AG09319 (cell line): ENCODE results near the gene EXOC6.
A peak's percentile ranks its signal among the peaks of the same experiment; 100 is the strongest.

Experiments
- DNase-seq: peaks from one replicate; pipeline ENCODE4 v3.0.0-alpha.2; 2010; ENCODE audit warnings: low read depth; ENCODE audit errors: extremely low read depth
- TF ChIP-seq, protein P1 (sequence below): IDR thresholded peaks from 2 replicates; pipeline ENCODE4 v1.5.1; 2011; ENCODE audit warnings: low read depth, mild to moderate bottlenecking, inconsistent platforms, low read length, moderate library complexity

Gene EXOC6

GRCh38 chr10:93060887-93061593, 212.7 kb downstream of the EXOC6 start:
- no peak for DNase-seq
- TF ChIP-seq, protein P1, sequence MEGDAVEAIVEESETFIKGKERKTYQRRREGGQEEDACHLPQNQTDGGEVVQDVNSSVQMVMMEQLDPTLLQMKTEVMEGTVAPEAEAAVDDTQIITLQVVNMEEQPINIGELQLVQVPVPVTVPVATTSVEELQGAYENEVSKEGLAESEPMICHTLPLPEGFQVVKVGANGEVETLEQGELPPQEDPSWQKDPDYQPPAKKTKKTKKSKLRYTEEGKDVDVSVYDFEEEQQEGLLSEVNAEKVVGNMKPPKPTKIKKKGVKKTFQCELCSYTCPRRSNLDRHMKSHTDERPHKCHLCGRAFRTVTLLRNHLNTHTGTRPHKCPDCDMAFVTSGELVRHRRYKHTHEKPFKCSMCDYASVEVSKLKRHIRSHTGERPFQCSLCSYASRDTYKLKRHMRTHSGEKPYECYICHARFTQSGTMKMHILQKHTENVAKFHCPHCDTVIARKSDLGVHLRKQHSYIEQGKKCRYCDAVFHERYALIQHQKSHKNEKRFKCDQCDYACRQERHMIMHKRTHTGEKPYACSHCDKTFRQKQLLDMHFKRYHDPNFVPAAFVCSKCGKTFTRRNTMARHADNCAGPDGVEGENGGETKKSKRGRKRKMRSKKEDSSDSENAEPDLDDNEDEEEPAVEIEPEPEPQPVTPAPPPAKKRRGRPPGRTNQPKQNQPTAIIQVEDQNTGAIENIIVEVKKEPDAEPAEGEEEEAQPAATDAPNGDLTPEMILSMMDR: no peak

DNA sequence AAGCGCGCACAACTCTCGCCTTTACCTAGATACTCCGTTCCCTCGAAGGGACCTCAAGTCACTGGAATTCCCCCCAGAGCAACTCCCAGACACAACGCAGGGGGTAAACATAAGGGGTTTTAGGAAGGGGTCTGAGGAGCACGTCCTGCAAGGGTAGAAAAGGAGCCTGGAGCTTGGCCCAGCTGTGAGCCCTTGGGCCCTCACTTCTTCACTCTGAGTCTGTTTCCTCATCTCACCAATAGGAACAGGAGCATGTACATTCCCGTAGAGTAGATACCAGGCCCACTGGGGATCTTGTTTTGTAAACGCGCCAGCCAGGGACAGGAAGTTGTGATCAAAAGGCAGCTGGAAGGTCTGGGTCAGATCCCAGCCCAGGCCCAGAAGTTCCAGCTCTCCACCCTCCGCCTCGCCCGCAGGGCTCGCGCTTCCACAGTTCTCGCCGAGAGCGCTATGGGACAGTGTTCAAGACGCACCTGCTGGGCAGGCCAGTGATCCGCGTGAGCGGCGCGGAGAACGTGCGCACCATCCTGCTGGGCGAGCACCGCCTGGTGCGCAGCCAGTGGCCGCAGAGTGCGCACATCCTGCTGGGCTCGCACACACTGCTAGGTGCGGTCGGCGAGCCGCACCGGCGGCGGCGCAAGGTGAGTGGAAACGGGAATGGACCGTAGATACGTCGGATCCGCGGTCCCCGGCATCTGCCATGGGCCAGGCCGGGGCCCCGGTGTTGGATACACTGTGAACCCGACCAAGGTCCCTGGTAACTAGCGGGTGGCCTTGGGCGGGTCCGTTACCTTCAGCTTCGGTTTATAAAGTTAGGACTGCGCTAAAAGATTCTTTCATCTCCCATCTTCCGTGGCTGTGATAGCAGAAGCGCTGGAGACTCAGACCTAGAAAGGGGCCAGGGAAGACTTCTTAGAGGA, 213.5 kb downstream of the EXOC6 start:
- DNase-seq: no peak
- TF ChIP-seq, protein P1: no peak

- DNase-seq: no peak
- TF ChIP-seq, protein P1: peak; percentile 29
These were observed 214.3 kb downstream of the EXOC6 start for GRCh38 chr10:93062514-93063143.

DNA sequence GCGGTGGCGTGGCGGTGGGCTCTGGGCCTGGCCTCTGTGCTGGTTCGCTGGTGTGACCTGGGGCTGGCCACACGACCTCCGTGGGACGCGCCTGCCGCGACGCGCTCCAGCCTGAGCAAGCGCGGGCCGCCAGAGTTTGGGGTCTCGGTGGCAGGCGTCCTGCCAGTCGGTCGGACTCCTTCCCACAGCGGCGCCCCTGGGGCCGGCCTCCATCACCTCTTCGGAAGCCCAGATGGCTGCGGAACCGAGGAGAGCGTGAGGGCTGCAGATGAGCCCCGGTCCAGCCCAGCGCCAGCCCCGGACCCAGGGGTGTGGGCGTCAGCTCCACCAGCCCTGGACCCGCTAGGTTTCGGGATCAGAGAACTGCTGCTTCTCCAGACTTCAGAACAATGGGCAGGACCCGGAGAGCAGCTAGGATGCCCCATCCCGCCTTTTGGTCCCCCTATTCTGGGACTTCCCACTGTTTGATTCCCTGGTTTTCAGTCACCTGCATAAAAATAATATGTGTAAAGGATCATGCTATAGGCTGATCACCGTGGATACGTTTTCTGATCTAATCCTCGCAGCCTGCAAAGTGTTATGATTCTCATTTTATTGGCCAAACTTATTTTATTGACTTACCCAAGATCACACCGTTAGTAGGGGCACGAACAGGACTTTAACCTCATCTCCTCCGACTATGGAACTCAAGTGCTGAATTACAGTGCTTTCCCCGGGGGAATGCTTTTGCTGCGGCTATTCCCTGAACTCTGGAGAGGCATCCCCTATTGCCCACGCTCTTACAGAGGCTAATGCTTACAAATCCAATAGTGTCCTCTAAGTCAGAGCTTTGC, 215.0 kb downstream of the EXOC6 start:
- DNase-seq: no peak
- TF ChIP-seq, protein P1: no peak

DNA sequence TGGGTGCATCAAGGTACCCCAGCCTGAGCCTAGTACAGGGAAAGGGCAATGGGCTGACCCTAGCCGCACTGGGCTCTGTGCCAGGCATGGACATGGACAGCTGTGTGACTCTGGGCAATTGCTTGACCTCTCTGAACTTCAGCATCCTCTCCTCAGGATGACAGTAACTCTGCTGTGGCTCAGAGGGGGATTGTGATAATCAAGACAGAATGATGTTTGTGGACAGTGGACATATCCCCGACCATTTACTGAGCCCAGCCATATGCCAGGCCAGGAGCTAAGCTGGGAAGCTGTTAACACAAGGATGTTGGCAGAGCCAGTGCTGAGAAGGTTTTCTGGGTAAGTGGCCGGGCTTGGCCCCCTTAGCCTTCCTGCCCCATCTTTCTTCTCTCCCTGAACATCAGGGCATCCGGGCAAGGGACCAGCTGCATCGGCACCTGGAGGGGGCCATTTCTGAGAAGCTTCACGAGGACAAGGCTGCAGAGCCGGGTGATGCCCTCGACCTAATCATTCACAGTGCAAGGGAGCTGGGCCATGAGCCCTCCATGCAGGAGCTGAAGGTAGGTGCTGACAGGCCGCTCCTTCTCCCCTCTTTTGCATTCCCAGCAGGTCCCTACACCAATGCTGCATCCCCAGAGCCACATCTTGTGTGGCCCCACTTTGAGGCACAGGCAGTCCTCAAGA, 215.8 kb downstream of the EXOC6 start:
- DNase-seq: no peak
- TF ChIP-seq, protein P1: no peak

DNA sequence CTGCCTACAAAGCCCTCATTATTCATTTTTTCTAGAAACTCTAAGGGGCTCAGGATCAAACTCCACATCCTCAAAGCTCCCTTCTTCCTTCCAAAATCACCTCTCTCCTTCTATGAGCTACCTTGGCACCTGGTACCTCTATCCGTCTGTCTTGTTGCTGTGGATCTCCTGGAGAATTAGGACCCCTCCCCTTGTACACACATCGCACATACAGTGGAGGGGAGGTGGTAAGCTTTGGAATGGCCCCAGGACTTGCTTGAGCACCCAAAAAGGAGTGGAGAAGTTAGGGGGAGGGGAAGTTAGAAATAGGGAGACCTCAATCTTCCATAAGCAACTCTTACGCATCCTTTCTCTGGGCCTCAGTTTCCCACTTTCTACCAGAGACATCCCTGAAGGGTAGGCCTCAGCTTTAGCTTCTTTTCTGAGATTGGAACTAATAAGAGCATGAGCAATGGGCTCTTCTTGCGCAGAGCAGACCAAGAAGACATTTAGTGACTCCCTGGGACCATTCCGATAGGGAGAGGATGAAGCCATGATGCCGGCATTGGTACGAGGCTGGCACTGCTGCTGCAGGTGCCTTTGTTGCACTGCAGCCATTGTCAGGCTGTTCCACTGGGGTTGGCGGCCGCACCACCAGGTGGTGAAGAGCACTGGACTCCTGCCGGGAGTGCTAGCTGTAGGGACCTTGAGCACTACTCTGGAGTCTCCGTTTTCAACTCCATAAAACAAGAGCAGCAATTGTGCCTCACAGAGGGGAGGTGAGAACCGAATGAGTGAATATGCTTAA, 216.7 kb downstream of the EXOC6 start:
- DNase-seq: no peak
- TF ChIP-seq, protein P1: no peak
